DMS79 treated with DMSO at 0.1 percent for 48 hours (cell line): Measurements from ENCODE around the gene ABCA13.
"Not testable (repeated sequence)": the region's sequence is repeated elsewhere in the genome, so short reads cannot be mapped to it uniquely, and the experiment has no call there.

Source experiments
- DNase-seq: peaks from one replicate; lab custom pipeline; 2025; lab: John Stamatoyannopoulos, UW

The ABCA13 gene

GRCh38 chr7:48173756-48174382 is 2.6 kb downstream of the ABCA13 start:
- DNase-seq: no peak

- no peak for DNase-seq
Observed at GRCh38 chr7:48175019-48175418, 3.8 kb downstream of the ABCA13 start.

- DNase-seq: no peak
Observed at GRCh38 chr7:48176356-48176893, 5.2 kb downstream of the ABCA13 start.

DNA sequence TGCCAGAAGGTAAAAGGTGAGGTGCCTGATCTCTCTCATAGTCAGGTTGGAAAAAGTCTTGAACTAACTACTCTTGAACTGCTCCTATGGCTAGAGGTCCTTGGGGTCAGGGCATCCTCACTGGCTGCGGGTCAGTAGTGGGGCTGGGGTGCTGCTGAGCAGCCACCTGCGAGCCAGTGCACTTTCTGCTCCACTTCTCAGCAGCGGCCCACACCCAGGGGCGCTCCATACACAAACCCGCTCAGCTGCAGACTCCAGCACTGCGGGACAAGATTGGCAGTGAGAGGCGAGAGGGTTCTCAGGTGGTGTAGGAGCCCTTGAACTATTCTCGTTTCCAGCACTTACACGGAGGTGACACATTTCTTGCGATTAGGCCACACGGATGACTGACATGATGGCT is 6.0 kb downstream of the ABCA13 start:
- DNase-seq: no peak

DNA sequence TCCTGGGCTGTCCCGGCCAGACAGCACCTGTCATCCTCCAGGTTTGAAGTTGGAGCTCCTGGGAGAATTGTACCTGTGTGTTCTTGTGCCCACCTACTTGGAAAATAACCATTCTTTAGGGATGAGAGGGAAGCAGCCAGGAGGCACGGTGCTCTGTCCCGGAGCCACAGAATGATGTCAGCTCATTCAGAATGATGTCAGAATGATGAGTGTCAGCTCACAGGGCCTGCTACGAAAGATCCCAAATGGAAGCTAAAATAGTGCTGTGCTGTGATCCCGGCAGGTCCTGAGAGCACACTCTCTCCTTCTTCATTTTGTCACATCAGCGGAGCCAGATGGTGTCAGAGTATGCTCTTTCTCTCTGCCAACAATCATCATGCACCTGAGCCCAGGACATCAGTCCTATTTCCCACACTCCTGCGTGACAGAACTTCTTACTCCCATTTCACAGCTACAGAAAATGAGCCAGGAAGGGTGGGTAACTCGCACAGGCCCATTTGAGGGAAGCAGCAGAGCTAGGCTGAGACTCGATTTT is 8.3 kb downstream of the ABCA13 start:
- DNase-seq: no peak

GRCh38 chr7:48180981-48181380 is 9.7 kb downstream of the ABCA13 start:
- no peak for DNase-seq

- no peak for DNase-seq
Observed at GRCh38 chr7:48182718-48183369, 11.6 kb downstream of the ABCA13 start.

GRCh38 chr7:48183370-48183743 is 12.1 kb downstream of the ABCA13 start:
- peak; percentile 83 for DNase-seq

DNA sequence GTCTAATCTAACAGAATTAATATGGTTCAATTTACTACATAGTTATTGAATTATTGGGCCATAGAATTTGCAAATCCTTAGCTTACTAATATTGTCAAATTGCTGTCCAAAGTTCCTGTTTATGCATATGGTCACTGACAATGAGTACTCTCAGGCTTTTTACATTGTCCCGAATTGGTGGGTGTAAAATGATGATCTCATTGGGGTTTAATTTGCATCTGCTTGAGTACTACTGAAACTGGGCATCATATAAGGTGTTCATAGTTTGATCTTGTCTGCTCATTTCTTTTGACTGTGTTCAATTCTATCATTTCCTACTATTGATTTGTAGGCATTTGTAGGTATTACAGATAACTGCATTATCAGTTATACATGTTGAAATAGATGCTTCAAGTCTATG is 12.7 kb downstream of the ABCA13 start:
- DNase-seq: no peak

DNA sequence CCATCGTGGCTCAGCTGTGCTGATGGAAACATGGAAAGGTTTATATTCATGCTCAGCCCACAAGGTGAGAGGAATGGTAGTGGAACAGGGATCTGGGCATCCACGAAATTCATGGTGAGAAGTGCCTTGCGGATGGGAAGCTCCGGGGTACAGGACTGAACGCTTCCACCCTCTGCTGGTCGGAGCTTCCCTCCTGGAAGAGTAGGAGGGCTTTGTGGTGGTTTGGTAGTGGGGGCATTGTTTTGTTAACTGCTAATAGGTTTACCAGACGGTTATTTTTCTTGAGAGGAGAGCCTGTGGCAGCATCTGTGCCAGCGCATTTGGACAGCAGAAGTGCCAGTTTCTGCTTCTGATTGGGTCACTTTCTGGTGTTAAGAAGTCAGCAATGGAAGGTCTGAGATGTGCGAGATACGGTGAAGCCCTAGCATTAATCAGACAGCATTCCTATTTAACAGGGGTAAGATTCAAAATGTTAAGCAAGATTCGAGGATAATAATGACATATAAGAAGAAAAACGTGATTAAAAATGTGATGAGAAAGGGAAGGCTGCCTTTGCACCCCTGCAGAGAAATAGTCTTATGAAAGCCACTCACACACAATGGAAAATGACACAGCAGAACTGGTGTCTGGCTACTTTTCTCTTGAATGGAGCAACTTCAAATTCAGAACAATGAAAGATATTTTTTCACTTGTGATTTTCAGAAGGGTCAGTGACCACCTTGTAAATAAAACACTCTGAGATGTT is 17.7 kb downstream of the ABCA13 start:
- DNase-seq: no peak

- no peak for DNase-seq
Observed at GRCh38 chr7:48192996-48193395, 21.7 kb downstream of the ABCA13 start.

DNA sequence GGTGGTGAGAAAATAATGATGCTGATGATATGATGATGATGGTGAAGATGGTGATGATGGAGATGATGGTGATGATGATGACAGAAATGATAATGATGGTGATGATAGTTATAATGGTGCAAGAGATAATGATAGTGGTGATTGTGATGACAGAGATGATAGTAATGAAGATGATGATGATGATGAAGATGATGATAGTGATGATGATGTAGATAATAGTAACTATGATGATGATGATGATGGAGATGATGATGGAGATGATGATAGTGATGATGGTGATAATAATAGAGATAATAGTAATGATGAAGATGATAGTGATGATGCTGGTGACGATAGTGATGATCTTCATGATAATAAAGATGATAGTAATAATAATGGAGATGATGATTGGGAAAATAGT is 22.2 kb downstream of the ABCA13 start:
- DNase-seq: no peak

GRCh38 chr7:48200946-48201589 is 29.8 kb downstream of the ABCA13 start:
- DNase-seq: not testable (repeated sequence)

DNA sequence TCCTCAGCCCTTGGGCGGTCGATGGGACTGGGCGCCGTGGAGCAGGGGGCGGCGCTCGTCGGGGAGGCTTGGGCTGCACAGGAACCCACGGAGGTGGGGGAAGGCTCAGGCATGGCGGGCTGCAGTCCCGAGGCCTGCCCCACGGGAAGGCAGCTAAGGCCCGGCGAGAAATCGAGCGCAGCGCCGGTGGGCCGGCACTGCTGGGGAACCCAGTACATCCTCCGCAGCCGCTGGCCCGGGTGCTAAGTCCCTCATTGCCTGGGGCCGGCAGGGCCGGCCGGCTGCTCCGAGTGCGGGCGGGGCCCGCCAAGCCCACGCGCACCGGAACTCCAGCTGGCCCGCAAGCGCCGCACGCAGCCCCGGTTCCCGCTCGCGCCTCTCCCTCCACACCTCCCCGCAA is 31.7 kb downstream of the ABCA13 start:
- not testable (repeated sequence) for DNase-seq

DNA sequence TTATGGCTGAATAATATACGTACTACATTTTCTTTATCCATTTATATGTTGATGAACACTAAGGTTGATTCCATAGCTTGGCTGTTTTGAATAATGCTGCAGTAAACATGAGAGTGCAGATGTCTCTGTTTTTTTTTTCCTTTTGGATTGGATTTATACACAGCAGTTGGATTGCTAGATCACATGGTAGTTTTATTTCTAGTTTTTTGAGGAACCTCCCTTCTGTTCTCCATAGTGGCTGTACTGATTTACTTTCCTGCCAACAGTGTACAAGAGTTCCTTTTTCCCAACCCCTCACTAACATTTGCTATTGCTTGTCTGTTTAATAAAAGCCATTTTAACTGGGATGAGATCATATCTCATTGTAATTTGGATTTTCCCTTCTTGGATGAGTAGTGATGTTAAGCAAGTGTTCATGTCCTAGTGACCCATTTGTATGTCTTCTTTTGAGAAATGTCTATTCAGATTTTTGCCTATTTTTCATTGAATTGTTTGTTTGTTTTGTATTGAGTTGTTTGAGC is 36.0 kb downstream of the ABCA13 start:
- DNase-seq: no peak

GRCh38 chr7:48209004-48209600 is 37.8 kb downstream of the ABCA13 start:
- no peak for DNase-seq

DNA sequence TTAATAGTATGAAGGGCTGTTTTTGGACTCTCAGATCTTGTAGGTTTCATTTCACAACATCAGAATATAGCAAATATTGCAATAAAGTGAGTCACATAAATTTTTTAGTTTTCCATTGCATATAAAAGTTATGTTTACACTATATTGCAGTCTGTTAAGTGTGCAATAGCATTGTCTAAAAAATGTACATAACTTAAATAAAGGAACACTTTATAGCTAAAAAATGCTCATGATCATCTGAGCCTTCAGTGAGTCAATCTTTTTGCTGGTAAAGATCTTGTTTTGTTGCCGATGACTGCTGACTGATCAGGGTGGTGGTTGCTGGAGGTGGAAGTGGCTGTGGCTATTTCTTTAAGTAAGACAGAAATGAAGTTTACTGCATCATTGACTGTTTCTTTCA is 42.0 kb downstream of the ABCA13 start:
- no peak for DNase-seq

DNA sequence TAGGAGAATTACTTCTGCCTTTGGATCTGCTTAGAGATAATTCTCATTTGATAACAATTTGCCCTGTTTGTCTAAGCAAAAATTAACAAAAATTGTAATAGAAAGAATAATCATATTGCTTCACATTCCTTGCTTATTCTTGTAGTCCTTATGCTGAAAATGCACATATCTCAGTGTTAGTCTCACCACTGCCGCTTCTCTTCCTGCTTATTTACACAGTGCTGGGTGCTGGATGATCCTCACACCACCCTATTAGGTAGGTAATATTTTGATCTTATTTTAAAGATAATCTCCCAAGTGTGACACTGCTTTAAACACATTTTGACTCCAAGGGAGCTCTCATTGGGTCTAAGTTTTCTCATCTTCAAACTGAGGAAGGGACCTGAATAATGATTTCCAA is 46.0 kb downstream of the ABCA13 start:
- no peak for DNase-seq

DNA sequence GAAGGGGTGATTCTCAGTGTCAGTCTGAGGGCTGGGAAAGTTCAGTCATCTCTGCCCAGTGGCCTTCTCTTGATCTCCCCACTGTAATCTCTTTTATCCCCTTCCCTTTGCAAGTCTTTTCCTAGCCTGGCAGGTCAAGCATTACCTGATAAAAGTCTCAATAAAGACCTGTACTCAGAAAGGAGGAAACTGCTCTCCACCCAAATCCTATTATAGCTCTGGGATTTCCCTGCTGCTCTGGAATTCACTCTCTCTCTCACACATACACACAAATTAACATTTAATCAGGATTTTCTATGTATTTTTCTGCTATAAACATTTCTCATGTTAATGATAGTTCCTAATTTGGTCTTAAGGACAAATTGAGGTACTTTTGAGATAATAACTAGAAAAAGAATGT is 46.5 kb downstream of the ABCA13 start:
- DNase-seq: no peak

DNA sequence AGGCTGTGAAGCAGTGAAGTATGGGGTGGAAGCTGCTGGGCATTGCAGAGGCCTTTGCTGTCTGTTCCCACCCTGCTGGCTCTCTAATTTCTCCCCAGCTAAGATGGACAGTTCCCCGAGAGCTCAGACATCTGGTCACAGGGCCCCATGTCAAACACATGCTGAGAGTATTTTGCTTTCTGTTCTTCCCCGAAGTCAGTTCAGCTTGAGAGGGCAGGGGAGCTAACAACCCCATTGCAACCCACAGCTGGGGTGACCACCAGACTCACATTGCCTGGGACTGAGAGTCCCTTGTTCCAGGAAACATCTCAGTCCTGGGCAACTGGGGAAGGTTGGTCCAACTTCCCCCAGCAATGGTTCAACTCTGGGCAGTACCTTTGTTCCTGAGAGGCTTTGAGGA is 52.8 kb downstream of the ABCA13 start:
- no peak for DNase-seq

GRCh38 chr7:48225101-48225500 is 53.8 kb downstream of the ABCA13 start:
- DNase-seq: no peak

DNA sequence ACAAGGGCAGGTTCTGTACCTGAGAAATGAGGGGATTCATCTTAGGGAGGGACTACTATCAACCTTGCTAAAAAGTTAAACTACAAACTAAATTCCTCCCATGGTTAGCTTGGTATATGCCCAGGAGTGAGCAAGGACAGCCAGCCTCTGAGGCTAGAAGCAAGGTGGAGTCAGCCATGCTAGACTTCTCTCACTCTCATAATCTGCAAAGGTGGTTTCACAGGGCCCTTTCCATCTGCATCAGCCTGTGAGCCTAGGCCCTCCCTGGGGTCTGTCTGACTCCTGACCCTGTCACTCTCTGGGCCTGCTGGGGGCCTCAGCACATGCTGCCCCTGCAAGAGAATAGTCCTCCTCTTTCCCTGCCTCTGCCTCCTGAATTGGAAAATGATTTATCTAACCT is 66.1 kb downstream of the ABCA13 start:
- DNase-seq: no peak
